GM19099 (cell line): Measurements from ENCODE around the gene GPRIN1.

Experiments
- POLR2A ChIP-seq: IDR thresholded peaks from 3 replicates; pipeline ENCODE4 v1.6.1; 2011; ENCODE audit warnings: low read depth; ENCODE audit not compliant: insufficient read length; ENCODE audit errors: extremely low read depth

Gene GPRIN1

GRCh38 chr5:176631383-176632200 lies 21.6 kb upstream of the GPRIN1 start:
- TF ChIP-seq POLR2A: no peak

- TF ChIP-seq POLR2A: no peak
These were observed 20.8 kb upstream of the GPRIN1 start for GRCh38 chr5:176630681-176631222.

GRCh38 chr5:176629853-176630680 lies 20.1 kb upstream of the GPRIN1 start, which contains the start of the genes EIF4E1B and SNCB:
EIF4E1B (plus strand) TSS chr5:176630675; CDS start chr5:176642788, 12,113 bp downstream.
SNCB (minus strand) TSS chr5:176630534; CDS start chr5:176629654, 880 bp downstream.
- no peak for TF ChIP-seq POLR2A

DNA sequence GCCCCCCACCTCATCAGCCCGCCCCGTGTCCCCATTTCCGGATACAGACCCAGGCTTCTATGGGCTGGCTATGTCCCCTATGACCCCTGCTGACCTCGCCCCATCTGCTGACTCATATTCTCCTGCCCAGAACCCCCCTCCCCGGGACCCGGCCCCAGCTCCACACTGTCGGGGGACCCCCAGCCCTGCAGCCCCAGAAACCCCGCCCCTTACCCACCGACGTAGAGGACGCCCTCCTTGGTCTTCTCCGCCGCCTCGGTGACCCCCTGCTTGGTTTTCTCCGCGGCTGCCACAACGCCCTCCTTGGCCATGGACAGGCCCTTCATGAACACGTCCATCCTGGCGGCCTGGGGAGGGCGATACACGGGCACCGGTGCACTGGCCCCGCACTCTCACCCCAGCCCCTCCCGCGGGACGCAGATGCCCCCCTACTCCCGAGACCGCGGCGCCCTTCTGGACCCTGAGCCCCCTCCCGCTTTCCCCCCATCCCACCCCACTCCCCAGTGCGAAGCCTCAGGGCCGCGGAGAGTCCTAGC lies 19.4 kb upstream of the GPRIN1 start:
- no peak for TF ChIP-seq POLR2A

GRCh38 chr5:176628406-176629228 lies 18.7 kb upstream of the GPRIN1 start:
- no peak for TF ChIP-seq POLR2A

- TF ChIP-seq POLR2A: no peak
These were observed 17.6 kb upstream of the GPRIN1 start for GRCh38 chr5:176627582-176627981.

DNA sequence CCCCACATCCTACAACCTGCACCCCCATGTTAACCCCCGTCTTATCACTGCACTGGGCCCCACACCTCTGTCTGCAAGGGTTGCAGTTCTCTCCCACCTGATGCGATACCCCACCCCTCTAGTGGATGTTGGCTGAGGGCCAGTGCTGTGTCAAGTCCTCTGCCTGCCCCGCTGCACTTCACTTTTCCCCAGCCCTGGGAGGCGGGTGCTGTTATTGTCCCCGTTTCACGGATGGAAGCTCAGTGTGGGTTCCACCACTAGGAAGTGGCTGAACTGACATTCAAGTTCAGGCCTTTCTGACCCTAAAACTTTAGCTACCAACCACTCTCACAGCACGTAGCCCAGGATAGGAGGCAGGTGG lies 16.9 kb upstream of the GPRIN1 start:
- TF ChIP-seq POLR2A: no peak

- no peak for TF ChIP-seq POLR2A
These were observed 16.3 kb upstream of the GPRIN1 start for GRCh38 chr5:176625966-176626875.

DNA sequence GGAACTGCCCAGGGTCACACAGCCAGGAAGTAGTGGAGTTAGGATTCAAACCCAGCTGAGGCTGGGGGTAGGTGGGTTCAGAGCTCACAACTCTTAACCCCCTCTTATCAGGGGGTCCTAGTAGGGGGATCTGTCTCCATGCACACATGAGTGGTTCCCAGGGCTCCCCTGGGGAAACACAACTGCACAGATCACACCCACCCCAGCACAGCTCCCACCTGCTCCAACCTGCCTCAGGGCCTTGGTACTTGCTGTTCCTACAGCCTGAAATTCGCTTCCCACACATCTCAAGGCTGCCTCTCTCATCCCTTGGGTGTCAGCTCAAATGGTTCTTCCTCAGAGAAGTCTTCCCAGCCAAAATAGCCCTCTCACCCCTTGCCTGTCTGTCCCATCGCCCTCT lies 15.6 kb upstream of the GPRIN1 start:
- TF ChIP-seq POLR2A: no peak

- no peak for TF ChIP-seq POLR2A
These were observed 15.0 kb upstream of the GPRIN1 start for GRCh38 chr5:176624938-176625337.

- TF ChIP-seq POLR2A: no peak
These were observed 14.2 kb upstream of the GPRIN1 start for GRCh38 chr5:176624142-176624541.

DNA sequence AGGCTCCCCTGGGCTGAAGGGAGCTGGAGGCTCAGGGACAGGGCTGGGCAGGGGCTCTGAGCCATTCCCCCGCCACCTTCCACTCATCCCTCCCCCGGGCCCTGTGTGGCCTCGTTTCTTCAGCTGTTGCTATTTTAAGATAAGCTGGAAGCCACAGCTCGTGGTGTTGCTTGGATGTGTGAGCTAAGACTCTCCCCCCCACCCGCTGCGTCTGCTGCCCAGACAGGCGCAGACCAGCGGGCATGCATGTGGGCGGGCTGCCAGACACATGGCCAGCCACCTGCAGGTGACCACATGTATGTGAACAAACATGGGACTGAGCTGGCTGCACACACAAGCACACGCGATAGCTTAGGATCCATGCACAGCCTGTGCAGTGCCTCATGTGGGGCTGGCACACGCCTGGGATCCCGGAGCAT lies 11.7 kb upstream of the GPRIN1 start:
- no peak for TF ChIP-seq POLR2A

DNA sequence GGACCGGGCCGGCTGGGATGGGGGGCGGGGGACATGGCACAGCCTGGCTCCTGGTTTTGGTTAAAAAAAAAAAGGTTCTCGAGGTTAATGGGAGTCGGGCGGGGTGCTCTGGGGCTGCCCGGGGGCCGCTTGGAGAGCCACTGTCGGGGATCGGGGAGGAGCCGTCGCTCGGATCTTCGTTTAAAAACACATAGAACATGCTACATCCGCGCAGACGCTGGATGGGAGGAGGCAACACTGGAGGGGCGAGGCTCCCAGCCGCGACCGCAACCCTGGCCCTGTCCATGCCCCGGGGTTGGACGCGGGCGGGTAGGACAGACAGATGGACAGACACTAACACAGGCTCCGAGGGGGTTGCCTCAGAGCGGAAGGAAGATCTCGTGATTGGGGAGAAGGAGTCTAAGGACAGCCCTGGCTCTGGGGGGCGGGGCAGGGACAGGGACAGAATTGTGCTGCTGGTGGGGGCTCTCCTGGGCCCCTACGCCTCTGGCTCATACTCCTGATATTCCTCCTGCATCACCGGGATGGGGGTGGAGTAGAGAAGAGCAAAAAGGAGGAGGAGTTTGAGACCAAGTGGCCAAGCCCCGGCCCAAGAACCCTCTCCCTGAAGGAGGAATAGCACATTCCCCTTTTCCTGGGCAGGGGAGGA lies 10.5 kb upstream of the GPRIN1 start:
- TF ChIP-seq POLR2A: no peak
